Neural progenitor cell (in vitro differentiated cells): ENCODE measurements around the gene ZBTB46. TPM values are rescaled to one million over a fixed set of nuclear protein-coding genes. Genes with fewer than 3 reads are reported as not detected.

Source experiments
- DNase-seq: peaks from one replicate; pipeline ENCODE4 v3.0.0-alpha.2; 2016; ENCODE audit warnings: low spot score
- H2AFZ ChIP-seq: fragments of 200-600 bp; sonication (generic); replicated peaks from 2 replicates; pipeline ENCODE4 v1.6.1; 2016; ENCODE audit warnings: antibody characterized with exemption
- H3F3A ChIP-seq: fragments of 200-600 bp; sonication (generic); 2 replicates; pipeline ENCODE4 v1.6.1; 2016; ENCODE audit warnings: antibody characterized with exemption, low read depth
- H3K27ac ChIP-seq: fragments of 200-600 bp; sonication (generic); 2 replicates; pipeline ENCODE4 v1.5.1; 2016; ENCODE audit warnings: mild to moderate bottlenecking
- H3K27me3 ChIP-seq: fragments of 200-600 bp; sonication (generic); 2 replicates; pipeline ENCODE4 v1.6.1; 2016; ENCODE audit warnings: mild to moderate bottlenecking, moderate library complexity
- H3K36me3 ChIP-seq: fragments of 200-600 bp; sonication (generic); 2 replicates; pipeline ENCODE4 v1.5.1; 2016
- H3K4me1 ChIP-seq: fragments of 200-600 bp; sonication (generic); 2 replicates; pipeline ENCODE4 v1.6.1; 2016; ENCODE audit warnings: mixed run types
- H3K4me2 ChIP-seq: fragments of 200-600 bp; sonication (generic); 2 replicates; pipeline ENCODE4 v1.6.1; 2016
- H3K4me3 ChIP-seq: fragments of 200-600 bp; sonication (generic); 2 replicates; pipeline ENCODE4 v1.5.1; 2016
- H3K79me2 ChIP-seq: fragments of 200-600 bp; sonication (generic); 2 replicates; pipeline ENCODE4 v1.6.1; 2016; ENCODE audit warnings: low read depth
- H3K9ac ChIP-seq: fragments of 200-600 bp; sonication (generic); 2 replicates; pipeline ENCODE4 v1.6.1; 2016
- H3K9me3 ChIP-seq: fragments of 200-600 bp; sonication (generic); 2 replicates; pipeline ENCODE4 v1.5.1; 2016; ENCODE audit warnings: low read depth
- H4K20me1 ChIP-seq: fragments of 200-600 bp; sonication (generic); 2 replicates; pipeline ENCODE4 v1.6.1; 2016; ENCODE audit warnings: low read depth
- H3K27ac Mint-ChIP-seq: 3 replicates; pipeline ENCODE4 v1.8.0; 2021; ENCODE audit warnings: mixed read lengths
- H3K27me3 Mint-ChIP-seq: 2 replicates; pipeline ENCODE4 v1.8.0; 2022; ENCODE audit warnings: low read depth, mild to moderate bottlenecking, inconsistent platforms, moderate library complexity, mixed read lengths; ENCODE audit not compliant: insufficient read depth
- H3K36me3 Mint-ChIP-seq: 3 replicates; pipeline ENCODE4 v1.8.0; 2021; ENCODE audit warnings: mixed read lengths
- H3K4me1 Mint-ChIP-seq: 3 replicates; pipeline ENCODE4 v1.8.0; 2021; ENCODE audit warnings: mixed read lengths
- H3K4me3 Mint-ChIP-seq: 3 replicates; pipeline ENCODE4 v1.8.0; 2021; ENCODE audit warnings: mild to moderate bottlenecking, moderate library complexity, mixed read lengths
- H3K9me3 Mint-ChIP-seq: 3 replicates; pipeline ENCODE4 v1.8.0; 2020; ENCODE audit warnings: mixed read lengths
- CTCF ChIP-seq: fragments of 200-600 bp; sonication (generic); IDR thresholded peaks from 2 replicates; pipeline ENCODE4 v1.5.1; 2017; ENCODE audit warnings: antibody characterized with exemption, mild to moderate bottlenecking
- EZH2 ChIP-seq: fragments of 200-600 bp; sonication (generic); IDR thresholded peaks from 2 replicates; pipeline ENCODE4 v1.6.1; 2017; ENCODE audit warnings: antibody characterized with exemption, mild to moderate bottlenecking, moderate library complexity
- EZH2phosphoT487 ChIP-seq: fragments of 200-600 bp; sonication (generic); IDR thresholded peaks from 2 replicates; pipeline ENCODE4 v1.6.1; 2017; ENCODE audit warnings: antibody characterized with exemption
- total RNA-seq: library from RNA; depleted of rRNA; stranded (reverse); fragments of >200 nt; gene quantifications from 2 replicates; pipeline ENCODE4 v1.2.3, GENCODE V29; 2015; ENCODE audit warnings: low replicate concordance

ZBTB46 gene
- total RNA-seq, 1 donor from 2014 or later, result 8.1 TPM

DNA sequence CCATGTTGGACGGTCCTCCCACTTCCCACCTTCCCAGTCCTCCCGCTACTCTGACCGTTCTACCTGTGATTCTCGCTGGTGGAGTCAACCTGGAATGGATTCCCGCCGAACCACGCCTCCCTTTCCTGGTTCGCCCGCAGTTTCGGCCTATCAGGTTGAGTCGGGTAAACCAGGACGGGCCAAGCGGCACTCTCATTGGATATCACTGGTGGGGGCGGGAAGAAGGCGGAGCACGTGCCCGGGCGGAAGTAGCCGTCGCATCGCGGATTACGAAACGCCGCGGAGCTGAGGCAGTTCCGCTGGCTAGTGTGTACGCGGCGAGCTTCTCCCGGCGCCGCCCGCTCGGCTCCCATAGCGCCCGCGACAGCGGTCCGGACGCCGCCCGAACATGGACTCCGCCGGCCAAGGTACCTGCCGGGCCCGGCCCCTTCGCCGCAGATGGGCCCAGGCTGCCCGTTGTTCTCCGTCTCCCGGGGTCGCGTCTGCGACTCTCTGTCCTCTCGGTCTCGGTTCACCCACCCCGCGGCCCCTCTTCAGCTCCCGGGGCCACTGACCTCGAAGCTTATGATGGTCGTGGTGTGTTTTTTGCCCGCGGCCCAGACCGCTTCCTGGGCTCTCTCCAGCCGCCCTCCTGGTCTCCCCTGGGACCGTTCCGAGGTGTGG lies 34.0 kb upstream of the ZBTB46 start, which contains the start of gene TPD52L2:
TSS of gene TPD52L2 (plus strand) at position 293 of the 663 bp plus-strand sequence. CDS start at position 389, 96 bp downstream.
- Mint-ChIP-seq H3K36me3 (peaks cover 12% of the 10 kb centered on the region), H3K27ac (peak within 1 kb of the TSS; percentile 76), H3K4me1 (peaks cover 14% of the 10 kb centered on the region), H3K27me3 (no peaks in the 10 kb centered on the region), H3K9me3 (no peaks in the 10 kb centered on the region), H3K4me3 (peak within 1 kb of the TSS; percentile 98)
- Histone ChIP-seq H4K20me1 (no peaks in the 10 kb centered on the region), H3K27ac (peak within 1 kb of the TSS; percentile 57), H3K9ac (peak within 1 kb of the TSS; percentile 80), H3K4me3 (peak within 1 kb of the TSS; percentile 79), H3K4me1 (peaks cover 6% of the 10 kb centered on the region), H3K27me3 (no peaks in the 10 kb centered on the region), H3K36me3 (no peaks in the 10 kb centered on the region), H3F3A (peaks cover 17% of the 10 kb centered on the region), H2AFZ (peak within 1 kb of the TSS; percentile 64), H3K9me3 (no peaks in the 10 kb centered on the region), H3K4me2 (peak within 1 kb of the TSS; percentile 92), H3K79me2 (peaks cover 37% of the 10 kb centered on the region)
- TF ChIP-seq EZH2, result no peak
- TF ChIP-seq CTCF, result no peak
- no peak for TF ChIP-seq EZH2phosphoT487
- peak; percentile 99 for DNase-seq

- no peaks in the 10 kb centered on the region for H3K36me3 ChIP-seq
- no peaks in the 10 kb centered on the region for H4K20me1 ChIP-seq
- H3K4me3 ChIP-seq, result peak overlapping the region; percentile 79
- peak overlapping the region; percentile 87 for H3K4me2 ChIP-seq
- Mint-ChIP-seq H3K27me3 (no peaks in the 10 kb centered on the region), H3K9me3 (no peaks in the 10 kb centered on the region), H3K36me3 (peaks cover 12% of the 10 kb centered on the region), H3K27ac (peak overlapping the region; percentile 76), H3K4me1 (peaks cover 19% of the 10 kb centered on the region), H3K4me3 (peak overlapping the region; percentile 98)
- H3K4me1 ChIP-seq, result peaks cover 7% of the 10 kb centered on the region
- H3K27me3 ChIP-seq, result no peaks in the 10 kb centered on the region
- peak overlapping the region; percentile 57 for H3K27ac ChIP-seq
- peak overlapping the region; percentile 35 for H3K9ac ChIP-seq
- H3K9me3 ChIP-seq, result no peaks in the 10 kb centered on the region
- no peak for DNase-seq
- TF ChIP-seq CTCF (no peak), EZH2 (no peak), EZH2phosphoT487 (no peak)
- peak overlapping the region; percentile 64 for H2AFZ ChIP-seq
- H3K79me2 ChIP-seq, result peaks cover 37% of the 10 kb centered on the region
- H3F3A ChIP-seq, result peaks cover 18% of the 10 kb centered on the region
These were observed 33.5 kb upstream of the ZBTB46 start for GRCh38 chr20:63864545-63864977.

DNA sequence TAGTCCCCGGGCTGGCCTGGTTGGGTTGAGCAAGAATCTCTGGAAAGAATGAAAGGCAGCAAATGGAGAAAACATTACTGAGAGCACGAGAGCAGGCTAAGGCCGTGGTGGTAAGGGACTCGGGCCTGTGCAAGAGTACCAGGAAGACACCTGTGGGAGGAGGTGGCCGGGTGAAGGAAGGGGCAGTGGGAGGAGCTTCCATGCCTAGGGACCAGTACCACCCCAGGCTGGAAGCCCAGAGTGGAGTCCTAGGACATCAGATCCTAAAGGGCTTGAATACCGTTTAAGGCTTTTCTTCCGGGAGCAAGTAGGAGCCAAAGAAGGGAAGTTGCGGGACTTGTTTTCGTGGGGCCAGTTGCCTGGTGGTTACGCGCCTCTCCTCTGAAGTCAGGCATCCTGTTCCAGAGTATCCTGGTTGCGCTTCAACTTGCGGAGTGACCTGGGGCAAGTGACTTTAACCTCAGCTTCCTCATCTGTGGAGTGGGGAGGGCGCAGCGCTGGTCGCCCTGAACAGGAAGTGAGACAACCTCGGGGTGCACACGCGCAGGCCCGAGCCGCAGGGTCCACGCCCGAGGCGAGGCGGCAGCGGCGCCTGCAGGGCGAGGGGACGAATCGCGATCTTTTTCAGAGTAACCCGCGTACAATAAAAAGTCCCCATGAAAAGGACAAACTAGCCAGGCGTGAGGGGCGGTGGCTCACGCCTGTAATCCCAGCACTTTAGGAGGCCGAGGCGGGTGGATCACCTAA lies 32.9 kb upstream of the ZBTB46 start:
- TF ChIP-seq CTCF (peak; percentile 65), EZH2 (no peak)
- Histone ChIP-seq H3K4me2 (peak overlapping the region; percentile 87), H2AFZ (peak overlapping the region; percentile 64), H3K79me2 (peaks cover 37% of the 10 kb centered on the region), H3K36me3 (no peaks in the 10 kb centered on the region), H3F3A (peaks cover 24% of the 10 kb centered on the region), H3K9ac (peak overlapping the region; percentile 35), H3K9me3 (no peaks in the 10 kb centered on the region), H3K4me3 (peak overlapping the region; percentile 79), H4K20me1 (no peaks in the 10 kb centered on the region), H3K4me1 (peaks cover 13% of the 10 kb centered on the region), H3K27ac (no peak overlapping the region), H3K27me3 (no peaks in the 10 kb centered on the region)
- peak; percentile 91 for DNase-seq
- H3K27me3 Mint-ChIP-seq, result peaks cover under 1% of the 10 kb centered on the region
- peak overlapping the region; percentile 98 for H3K4me3 Mint-ChIP-seq
- peaks cover 24% of the 10 kb centered on the region for H3K4me1 Mint-ChIP-seq
- H3K36me3 Mint-ChIP-seq, result peaks cover 6% of the 10 kb centered on the region
- H3K27ac Mint-ChIP-seq, result no peak overlapping the region
- H3K9me3 Mint-ChIP-seq, result no peaks in the 10 kb centered on the region
